Adrenal gland (tissue), 5 donors: ENCODE results near the gene SLFN12.

Experiments
- POLR2A ChIP-seq, 2 donors: fragments of 450-650 bp; IDR thresholded peaks; one replicate each; pipeline ENCODE4 v1.6.1; 2017; ENCODE audit warnings: antibody characterized with exemption in 2 of 2, mild to moderate bottlenecking in 2 of 2, moderate library complexity in 1 of 2
- TF ChIP-seq, protein P1 (sequence below), 6 experiments: fragments of 450-650 bp in 4 of 6; fragments of 200-600 bp in 2 of 6; sonication (generic) in 1 of 6; IDR thresholded peaks; 1 replicate in 5 of 6; 2 replicates in 1 of 6; pipeline versions ENCODE4 v1.5.1 to v1.8.0; 2016 to 2021; ENCODE audit warnings: antibody characterized with exemption in 6 of 6, mild to moderate bottlenecking in 2 of 6, moderate library complexity in 1 of 6
- donor health status: DM: no; HTN: no; CAD: no.

GRCh38 chr17:35448214-35448898, 16.1 kb upstream of the SLFN12 start, which contains the start of gene SLFN13:
- TF ChIP-seq, protein P1, sequence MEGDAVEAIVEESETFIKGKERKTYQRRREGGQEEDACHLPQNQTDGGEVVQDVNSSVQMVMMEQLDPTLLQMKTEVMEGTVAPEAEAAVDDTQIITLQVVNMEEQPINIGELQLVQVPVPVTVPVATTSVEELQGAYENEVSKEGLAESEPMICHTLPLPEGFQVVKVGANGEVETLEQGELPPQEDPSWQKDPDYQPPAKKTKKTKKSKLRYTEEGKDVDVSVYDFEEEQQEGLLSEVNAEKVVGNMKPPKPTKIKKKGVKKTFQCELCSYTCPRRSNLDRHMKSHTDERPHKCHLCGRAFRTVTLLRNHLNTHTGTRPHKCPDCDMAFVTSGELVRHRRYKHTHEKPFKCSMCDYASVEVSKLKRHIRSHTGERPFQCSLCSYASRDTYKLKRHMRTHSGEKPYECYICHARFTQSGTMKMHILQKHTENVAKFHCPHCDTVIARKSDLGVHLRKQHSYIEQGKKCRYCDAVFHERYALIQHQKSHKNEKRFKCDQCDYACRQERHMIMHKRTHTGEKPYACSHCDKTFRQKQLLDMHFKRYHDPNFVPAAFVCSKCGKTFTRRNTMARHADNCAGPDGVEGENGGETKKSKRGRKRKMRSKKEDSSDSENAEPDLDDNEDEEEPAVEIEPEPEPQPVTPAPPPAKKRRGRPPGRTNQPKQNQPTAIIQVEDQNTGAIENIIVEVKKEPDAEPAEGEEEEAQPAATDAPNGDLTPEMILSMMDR (IDR thresholded peaks at IDR 0.05), result no peak
- no peak for TF ChIP-seq POLR2A (IDR thresholded peaks at IDR 0.05)
